ENCODE measurements around the gene CLDN19. TPM values are rescaled to one million over a fixed set of nuclear protein-coding genes. Genes with fewer than 3 reads are reported as not detected.

The CLDN19 gene
- total and polyA plus RNA-seq, 8 donors: 0.37 TPM; not detected in 7

GRCh38 chr1:42779725-42780124 lies 39.7 kb upstream of the CLDN19 start:
- Histone ChIP-seq H3K36me3 (peaks cover 19 to 88% (median 75%) of the 10 kb centered on the region in 4 donors), H3K4me3 (no peak overlapping the region), H3K9me3 (no peaks in the 10 kb centered on the region), H3K4me1 (peaks cover 1 to 3% (median 2%) of the 10 kb centered on the region in 4 donors), H3K27me3 (peaks cover 0 to 4% (median 0%) of the 10 kb centered on the region in 3 donors), H3K27ac (no peak overlapping the region)
- WGBS, 5 donors: 76 to 85% (median 80%) methylated on average over 2 of the region's 2 CpGs
- no peak for DNase-seq
- TF ChIP-seq CTCF (IDR thresholded peaks at IDR 0.05) (no peak), EP300 (IDR thresholded peaks at IDR 0.05) (no peak), POLR2AphosphoS5 (IDR thresholded peaks at IDR 0.05) (no peak), POLR2A (IDR thresholded peaks at IDR 0.05) (no peak)
- intact Hi-C loops (cut with DNase I; ENCODE audit: low total_unique reads): no loop called here

GRCh38 chr1:42777852-42778251 lies 37.8 kb upstream of the CLDN19 start:
- peak in 1 of 2 donors; percentile 68 for DNase-seq
- no peak overlapping the region for H3K27ac ChIP-seq
- H3K9me3 ChIP-seq: no peaks in the 10 kb centered on the region
- H3K4me3 ChIP-seq: no peak overlapping the region
- intact Hi-C loops (cut with DNase I; ENCODE audit: low total_unique reads): no loop called here
- H3K36me3 ChIP-seq: peaks cover 21 to 97% (median 86%) of the 10 kb centered on the region in 4 donors
- H3K4me1 ChIP-seq: no peaks in the 10 kb centered on the region
- TF ChIP-seq CTCF (IDR thresholded peaks at IDR 0.05): peak in 4 of 7 experiments; percentile 14 to 41 (median 35)
- no peak for TF ChIP-seq POLR2A (IDR thresholded peaks at IDR 0.05)
- no peaks in the 10 kb centered on the region for H3K27me3 ChIP-seq

DNA sequence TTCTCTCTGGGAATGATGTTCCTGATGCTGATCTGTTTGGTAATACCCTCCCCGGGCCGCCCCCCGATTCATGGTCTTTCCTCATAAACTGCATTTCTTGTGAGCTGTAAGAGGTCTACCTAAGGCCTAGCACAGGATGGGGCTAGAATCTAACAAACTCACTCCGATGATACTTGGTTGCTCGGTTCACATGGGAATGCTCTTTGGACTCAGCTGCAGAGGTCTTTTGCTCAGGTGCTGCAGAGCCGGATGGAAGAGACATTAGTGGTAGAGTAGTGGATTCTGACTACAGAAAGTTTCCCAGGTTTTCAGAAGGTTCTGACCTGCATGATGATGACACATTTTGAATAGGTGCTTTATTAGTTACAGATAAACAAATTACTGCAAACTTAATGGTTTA lies 36.5 kb upstream of the CLDN19 start:
- TF ChIP-seq POLR2A (IDR thresholded peaks at IDR 0.05): no peak
- no peak for TF ChIP-seq CTCF (IDR thresholded peaks at IDR 0.05)
- no peak for TF ChIP-seq POLR2AphosphoS5 (IDR thresholded peaks at IDR 0.05)
- no peak for TF ChIP-seq EP300 (IDR thresholded peaks at IDR 0.05)
- DNase-seq: no peak
- Histone ChIP-seq H3K4me1 (peaks cover 0 to 4% (median 0%) of the 10 kb centered on the region in 4 donors), H3K27ac (no peak overlapping the region), H3K9me3 (no peaks in the 10 kb centered on the region), H3K27me3 (no peaks in the 10 kb centered on the region), H3K4me3 (no peak overlapping the region), H3K36me3 (peaks cover 21 to 84% (median 77%) of the 10 kb centered on the region in 4 donors)
- WGBS, 5 donors: 91 to 99% (median 97%) methylated on average over 6 of the region's 6 CpGs
- intact Hi-C loops (cut with DNase I; ENCODE audit: low total_unique reads): no loop called here

DNA sequence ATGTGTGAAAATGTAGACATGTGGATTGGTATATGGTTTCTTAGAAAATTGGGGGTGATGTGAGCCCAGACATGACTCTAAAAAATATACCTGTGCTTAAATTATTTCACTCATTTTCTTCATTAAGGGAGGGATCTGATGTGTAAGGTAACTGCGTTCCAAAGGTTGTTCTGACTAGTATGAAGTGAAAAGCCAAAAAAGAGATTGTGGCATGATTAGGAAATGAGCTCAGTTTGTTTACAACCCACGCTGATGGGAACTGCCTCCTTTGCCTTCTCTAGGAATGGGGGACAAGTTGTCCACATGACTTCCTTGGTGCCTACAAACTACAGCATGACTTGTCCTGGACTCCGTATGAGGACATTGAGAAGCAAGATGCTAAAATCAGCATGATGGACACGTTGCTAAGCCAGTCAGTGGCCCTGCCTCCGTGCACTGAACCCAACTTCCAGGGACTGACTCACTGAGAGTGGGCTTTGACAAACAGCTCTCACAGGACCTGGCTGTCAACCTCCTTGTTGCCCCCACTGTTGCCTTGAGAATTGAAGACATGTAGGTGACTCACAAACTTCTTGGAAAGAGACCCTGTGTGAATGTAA lies 35.0 kb upstream of the CLDN19 start:
- 81 to 93% (median 91%) methylated on average over 5 of the region's 5 CpGs for WGBS, 5 donors
- H3K9me3 ChIP-seq: no peaks in the 10 kb centered on the region
- no peak for TF ChIP-seq EP300 (IDR thresholded peaks at IDR 0.05)
- TF ChIP-seq POLR2AphosphoS5 (IDR thresholded peaks at IDR 0.05): no peak
- TF ChIP-seq CTCF (IDR thresholded peaks at IDR 0.05): no peak
- no peak for TF ChIP-seq POLR2A (IDR thresholded peaks at IDR 0.05)
- H3K4me3 ChIP-seq: no peak overlapping the region
- H3K4me1 ChIP-seq: peaks cover 0 to 9% (median 2%) of the 10 kb centered on the region in 4 donors
- peaks cover 21 to 70% (median 63%) of the 10 kb centered on the region in 4 donors for H3K36me3 ChIP-seq
- H3K27me3 ChIP-seq: no peaks in the 10 kb centered on the region
- no peak for DNase-seq
- intact Hi-C loops (cut with DNase I; ENCODE audit: low total_unique reads): no loop called here
- H3K27ac ChIP-seq: no peak overlapping the region

Measured in stomach (tissue), 9 donors.